GM19395 (cell line): ENCODE results near the gene MYT1.
"Not testable (repeated sequence)": the region's sequence is repeated elsewhere in the genome, so short reads cannot be mapped to it uniquely, and the experiment has no call there.

Experiments
- ATAC-seq: cut with Tn5 transposase; IDR thresholded peaks from one replicate; pipeline ENCODE4 v1.9.1; 2021; ENCODE audit warnings: mild to moderate bottlenecking, moderate library complexity; ENCODE audit not compliant: unreplicated experiment

MYT1 gene

GRCh38 chr20:64166721-64167615 is 2.7 kb downstream of the MYT1 start:
- no peak for ATAC-seq

GRCh38 chr20:64167676-64168075 is 3.4 kb downstream of the MYT1 start:
- ATAC-seq: no peak

GRCh38 chr20:64168381-64169090 is 4.3 kb downstream of the MYT1 start:
- no peak for ATAC-seq

- no peak for ATAC-seq
These were observed 4.9 kb downstream of the MYT1 start for GRCh38 chr20:64169091-64169560.

- no peak for ATAC-seq
These were observed 7.0 kb downstream of the MYT1 start for GRCh38 chr20:64171211-64171610.

- ATAC-seq: no peak
These were observed 8.9 kb downstream of the MYT1 start for GRCh38 chr20:64173116-64173515.

GRCh38 chr20:64176551-64176950 is 12.3 kb downstream of the MYT1 start:
- ATAC-seq: no peak

GRCh38 chr20:64176971-64177370 is 12.7 kb downstream of the MYT1 start:
- ATAC-seq: no peak

- ATAC-seq: no peak
These were observed 13.1 kb downstream of the MYT1 start for GRCh38 chr20:64177384-64177783.

GRCh38 chr20:64177787-64178186 is 13.5 kb downstream of the MYT1 start:
- ATAC-seq: no peak

- ATAC-seq: not testable (repeated sequence)
These were observed 14.7 kb downstream of the MYT1 start for GRCh38 chr20:64178925-64179324.

- ATAC-seq: no peak
These were observed 15.6 kb downstream of the MYT1 start for GRCh38 chr20:64179805-64180204.

GRCh38 chr20:64180673-64181072 is 16.4 kb downstream of the MYT1 start:
- no peak for ATAC-seq

GRCh38 chr20:64181391-64181790 is 17.1 kb downstream of the MYT1 start:
- no peak for ATAC-seq

- no peak for ATAC-seq
These were observed 18.1 kb downstream of the MYT1 start for GRCh38 chr20:64182146-64182865.

- ATAC-seq: no peak
These were observed 19.1 kb downstream of the MYT1 start for GRCh38 chr20:64183313-64183712.

- ATAC-seq: no peak
These were observed 20.5 kb downstream of the MYT1 start for GRCh38 chr20:64184795-64185194.

- ATAC-seq: no peak
These were observed 21.1 kb downstream of the MYT1 start for GRCh38 chr20:64185276-64185900.

- no peak for ATAC-seq
These were observed 21.9 kb downstream of the MYT1 start for GRCh38 chr20:64186071-64186598.

GRCh38 chr20:64187213-64187612 is 23.0 kb downstream of the MYT1 start:
- not testable (repeated sequence) for ATAC-seq

GRCh38 chr20:64188091-64188490 is 23.8 kb downstream of the MYT1 start:
- no peak for ATAC-seq
